A549 (cell line): Measurements from ENCODE around the gene ENAH. TPM values are rescaled to one million over a fixed set of nuclear protein-coding genes. Genes with fewer than 3 reads are reported as not detected.

Experiments
- ATAC-seq, 2 experiments: fragments of 200-7000 bp in 1 of 2; fragments of >200 bp in 1 of 2; cut with Nextera tagmentation in 1 of 2; cut with Tn5 transposase in 1 of 2; 3 replicates each; pipeline versions ENCODE4 v1.8.0 to v1.9.1; 2018 to 2020; ENCODE audit warnings: mild to moderate bottlenecking in 1 of 2, moderate library complexity in 1 of 2
- CTCF ChIA-PET: fragments of 300-600 bp; sonication (Branson Sonifier 250); formaldehyde crosslinking; extraction: SDS; loops from one replicate; lab custom pipeline; 2021; ENCODE audit warnings: antibody characterized with exemption, inconsistent platforms; lab: Yijun Ruan, JAX
- POLR2A ChIA-PET: fragments of 350-600 bp; formaldehyde crosslinking; extraction: SDS; loops from one replicate; lab custom pipeline; 2021; ENCODE audit warnings: antibody characterized with exemption, inconsistent platforms; lab: Yijun Ruan, JAX
- DNase-seq, 2 experiments: peaks; one replicate each; pipeline versions ENCODE4 v3.0.0 to v3.0.0-alpha.2; 2011 to 2016; ENCODE audit warnings: low read depth in 1 of 2, low spot score in 1 of 2
- FAIRE-seq: peaks from 2 replicates; lab custom pipeline; 2011; peaks lifted over from hg19 to GRCh38; lab: Jason Lieb, UNC
- H3K27ac ChIP-seq, 2 experiments: fragments of >200 bp; sonication (Bioruptor Twin); formaldehyde crosslinking; 3 replicates each; pipeline ENCODE4 v1.5.1; 2016 to 2017
- H3K4me1 ChIP-seq: fragments of >200 bp; sonication (Bioruptor Twin); formaldehyde crosslinking; 3 replicates; pipeline ENCODE4 v1.6.1; 2016
- H3K4me2 ChIP-seq: fragments of >200 bp; sonication (Bioruptor Twin); formaldehyde crosslinking; 3 replicates; pipeline ENCODE4 v1.6.1; 2016
- H3K4me3 ChIP-seq: fragments of >200 bp; sonication (Bioruptor Twin); formaldehyde crosslinking; 3 replicates; pipeline ENCODE4 v1.5.1; 2016
- H3K9me3 ChIP-seq: fragments of >200 bp; sonication (Bioruptor Twin); formaldehyde crosslinking; 3 replicates; pipeline ENCODE4 v1.6.1; 2016
- ATOH8 ChIP-seq: fragments of 250-450 bp; sonication (Bioruptor Pico); IDR thresholded peaks from 2 replicates; pipeline ENCODE4 v1.5.0; 2020; ENCODE audit warnings: low read depth, mild to moderate bottlenecking, moderate library complexity
- CBX8 ChIP-seq: fragments of 200-600 bp; sonication (generic); IDR thresholded peaks from 2 replicates; pipeline ENCODE4 v1.6.1; 2016
- CTCF ChIP-seq: fragments of >200 bp; sonication (Bioruptor Twin); formaldehyde crosslinking; IDR thresholded peaks from 3 replicates; pipeline ENCODE4 v1.5.1; 2016
- EHF ChIP-seq: fragments of 250-450 bp; sonication (Bioruptor Pico); IDR thresholded peaks from 2 replicates; pipeline ENCODE4 v1.5.0; 2020; ENCODE audit warnings: mild to moderate bottlenecking
- EP300 ChIP-seq, 2 experiments: fragments of >200 bp; sonication (Bioruptor Twin); formaldehyde crosslinking; IDR thresholded peaks; 2 replicates in 1 of 2; 3 replicates in 1 of 2; pipeline ENCODE4 v1.6.1; 2016 to 2017
- ESRRA ChIP-seq: fragments of 150-350 bp; IDR thresholded peaks from 2 replicates; pipeline ENCODE4 v1.6.1; 2014; ENCODE audit warnings: mild to moderate bottlenecking, low read length, borderline replicate concordance
- FOSB ChIP-seq: fragments of 250-450 bp; sonication (Bioruptor Pico); IDR thresholded peaks from 2 replicates; pipeline ENCODE4 v1.5.0; 2020; ENCODE audit warnings: mild to moderate bottlenecking, moderate library complexity
- FOSL2 ChIP-seq, 2 experiments: fragments of 450-650 bp in 1 of 2; fragments of >200 bp in 1 of 2; sonication (Bioruptor Twin) in 1 of 2; formaldehyde crosslinking; IDR thresholded peaks; 2 replicates each; pipeline versions ENCODE4 v1.5.0 to v1.6.1; 2016 to 2020; ENCODE audit warnings: mild to moderate bottlenecking in 1 of 2, moderate library complexity in 1 of 2
- HDAC2 ChIP-seq: fragments of 200-600 bp; sonication (generic); IDR thresholded peaks from 2 replicates; pipeline ENCODE4 v1.6.1; 2016
- HMGXB4 ChIP-seq: fragments of 250-450 bp; sonication (Bioruptor Pico); IDR thresholded peaks from 2 replicates; pipeline ENCODE4 v1.5.0; 2021; ENCODE audit warnings: mild to moderate bottlenecking, moderate library complexity, borderline replicate concordance
- HOXA7 ChIP-seq: fragments of 250-450 bp; sonication (Bioruptor Pico); IDR thresholded peaks from 2 replicates; pipeline ENCODE4 v1.5.0; 2020; ENCODE audit warnings: mild to moderate bottlenecking, moderate library complexity
- MAFK ChIP-seq: fragments of 450-650 bp; IDR thresholded peaks from 2 replicates; pipeline ENCODE4 v1.6.1; 2014; ENCODE audit not compliant: partially characterized antibody
- MAX ChIP-seq: IDR thresholded peaks from 2 replicates; pipeline ENCODE4 v1.6.1; 2012
- MAZ ChIP-seq: fragments of 150-350 bp; IDR thresholded peaks from 2 replicates; pipeline ENCODE4 v1.6.1; 2014; ENCODE audit warnings: antibody characterized with exemption, low read depth, low read length, borderline replicate concordance
- NPAS2 ChIP-seq: fragments of 250-450 bp; sonication (Bioruptor Pico); IDR thresholded peaks from 2 replicates; pipeline ENCODE4 v1.8.0; 2022; ENCODE audit warnings: mild to moderate bottlenecking, moderate library complexity, borderline replicate concordance
- NR3C1 ChIP-seq: fragments of >200 bp; sonication (Bioruptor Twin); formaldehyde crosslinking; IDR thresholded peaks from 3 replicates; pipeline ENCODE4 v1.6.1; 2017
- POLR2A ChIP-seq: IDR thresholded peaks from 2 replicates; pipeline ENCODE4 v1.6.1; 2012; ENCODE audit warnings: mild to moderate bottlenecking, low read length
- POLR2AphosphoS2 ChIP-seq: conservative IDR thresholded peaks from 2 replicates; pipeline ENCODE4 v1.6.1; 2012; ENCODE audit warnings: low read length, improper control_type of control experiment, inconsistent platforms
- REST ChIP-seq: fragments of 200-600 bp; sonication (generic); IDR thresholded peaks from 2 replicates; pipeline ENCODE4 v1.6.1; 2016; ENCODE audit warnings: antibody characterized with exemption, mild to moderate bottlenecking, moderate library complexity
- RFX5 ChIP-seq: fragments of 450-650 bp; IDR thresholded peaks from 2 replicates; pipeline ENCODE4 v1.7.1; 2014; ENCODE audit warnings: antibody characterized with exemption, mild to moderate bottlenecking, moderate library complexity
- RNF2 ChIP-seq: fragments of 200-600 bp; sonication (generic); IDR thresholded peaks from 2 replicates; pipeline ENCODE4 v1.6.1; 2016; ENCODE audit warnings: low read depth, mild to moderate bottlenecking, antibody characterized with exemption, moderate library complexity, borderline replicate concordance
- SMC3 ChIP-seq: fragments of >200 bp; sonication (Bioruptor Twin); formaldehyde crosslinking; IDR thresholded peaks from 3 replicates; pipeline ENCODE4 v1.6.1; 2018; ENCODE audit warnings: inconsistent platforms
- SREBF2 ChIP-seq: fragments of 450-650 bp; IDR thresholded peaks from 2 replicates; pipeline ENCODE4 v1.6.1; 2014; ENCODE audit warnings: mild to moderate bottlenecking, moderate library complexity
- TFCP2L1 ChIP-seq: fragments of 250-450 bp; sonication (Bioruptor Pico); IDR thresholded peaks from 2 replicates; pipeline ENCODE4 v1.5.0; 2021; ENCODE audit warnings: mild to moderate bottlenecking
- TP53 ChIP-seq: fragments of 250-450 bp; sonication (Bioruptor Pico); IDR thresholded peaks from 2 replicates; pipeline ENCODE4 v1.5.0; 2021; ENCODE audit warnings: mild to moderate bottlenecking, moderate library complexity
- USF2 ChIP-seq: fragments of 450-650 bp; IDR thresholded peaks from 2 replicates; pipeline ENCODE4 v1.6.1; 2014; ENCODE audit warnings: antibody characterized with exemption
- ZC3H11A ChIP-seq: fragments of 450-650 bp; IDR thresholded peaks from 2 replicates; pipeline ENCODE4 v1.6.1; 2014; ENCODE audit warnings: antibody characterized with exemption, mild to moderate bottlenecking
- ZFP36 ChIP-seq: fragments of 450-650 bp; IDR thresholded peaks from 2 replicates; pipeline ENCODE4 v1.6.1; 2014; ENCODE audit warnings: borderline replicate concordance; ENCODE audit not compliant: partially characterized antibody
- ZNF302 ChIP-seq: fragments of 250-450 bp; sonication (Bioruptor Pico); IDR thresholded peaks from 2 replicates; pipeline ENCODE4 v1.9.0; 2021; ENCODE audit warnings: inconsistent platforms, mild to moderate bottlenecking, moderate library complexity
- ZSCAN20 ChIP-seq: fragments of 250-450 bp; sonication (Bioruptor Pico); IDR thresholded peaks from 2 replicates; pipeline ENCODE4 v1.8.0; 2022; ENCODE audit warnings: mild to moderate bottlenecking, moderate library complexity
- WGBS: methylation state at CpG from one replicate; pipeline ENCODE4 v1.1.6; 2017; ENCODE audit errors: missing lambda C conversion rate; 5-methylcytosine and 5-hydroxymethylcytosine counted together
- polyA plus RNA-seq, 4 experiments: library from polyadenylated mRNA; depleted of rRNA in 3 of 4; stranded (reverse); fragments of >200 nt; fragmentation: RNase III in 1 of 4; extraction: RNeasy Plus Mini Kit Qiagen cat#74134 plus additional on column Dnase treatment in 1 of 4; gene quantifications; 2 replicates in 3 of 4; 3 replicates in 1 of 4; pipeline ENCODE4 v1.2.3, GENCODE V29; 2011 to 2017

Gene ENAH
- polyA plus RNA-seq, 2 of the 4 experiments (the other 2 are of a cell fraction) = 142 to 155 TPM

- no peak overlapping the region for H3K4me3 ChIP-seq
- no peak for FAIRE-seq
- no peak overlapping the region for H3K4me2 ChIP-seq
- 90% methylated on average over 3 of the region's 3 CpGs for WGBS
- no peak for DNase-seq
- H3K4me1 ChIP-seq = no peaks in the 10 kb centered on the region
- CTCF ChIA-PET = interaction anchor here (0.6 to 24.4 kb wide), 9 partner anchors 10 to 490 kb away, joined by 3 to 429 read pairs (median 7); partner anchors contain the start of gene SRP9
- TF ChIP-seq ZC3H11A (no peak), RFX5 (no peak), MAFK (no peak), CBX8 (no peak), TP53 (CRISPR knock-in tag) (no peak), ZFP36 (no peak), POLR2AphosphoS2 (no peak), MAZ (no peak), NPAS2 (no peak), TFCP2L1 (CRISPR knock-in tag) (no peak), HMGXB4 (CRISPR knock-in tag) (no peak), SREBF2 (no peak), POLR2A (no peak), MAX (no peak), EHF (CRISPR knock-in tag) (no peak), FOSL2 (IDR thresholded peaks at IDR 0.05) (no peak), FOSL2 (CRISPR knock-in tag; IDR thresholded peaks at IDR 0.05) (no peak), ZSCAN20 (CRISPR knock-in tag) (no peak)
- H3K9me3 ChIP-seq = no peaks in the 10 kb centered on the region
- no peak overlapping the region for H3K27ac ChIP-seq
- POLR2A ChIA-PET = interaction anchor here (1.4 kb wide), 1 partner anchor 23 kb away, joined by 4 read pairs; no protein-coding TSS in a partner anchor
- ATAC-seq = peak in 1 of 2 experiments; percentile 7; a peak in 3 of 6 replicates
Measured at GRCh38 chr1:225485226-225485625, 167.7 kb downstream of the ENAH start.

GRCh38 chr1:225484657-225485214 is 168.2 kb downstream of the ENAH start:
- H3K4me3 ChIP-seq = no peak overlapping the region
- no peaks in the 10 kb centered on the region for H3K9me3 ChIP-seq
- ATAC-seq = peak in 1 of 2 experiments; percentile 8; a peak in 1 of 6 replicates
- 72% methylated on average over 10 of the region's 10 CpGs for WGBS
- POLR2A ChIA-PET = interaction anchor here (1.4 kb wide), 1 partner anchor 24 kb away, joined by 4 read pairs; no protein-coding TSS in a partner anchor
- no peak for DNase-seq
- H3K4me2 ChIP-seq = no peak overlapping the region
- no peak for FAIRE-seq
- CTCF ChIA-PET = interaction anchor here (0.6 to 24.4 kb wide), 10 partner anchors 9 to 491 kb away, joined by 3 to 429 read pairs (median 8); partner anchors contain the start of gene SRP9
- H3K4me1 ChIP-seq = no peaks in the 10 kb centered on the region
- H3K27ac ChIP-seq = no peak overlapping the region
- TF ChIP-seq NR3C1 (no peak), RNF2 (no peak), REST (no peak), USF2 (no peak), ESRRA (no peak), RFX5 (no peak), ATOH8 (no peak), EP300 (IDR thresholded peaks at IDR 0.05) (no peak), CTCF (no peak), HOXA7 (CRISPR knock-in tag) (no peak), ZNF302 (CRISPR knock-in tag) (no peak), MAFK (no peak), HDAC2 (no peak), SMC3 (no peak), FOSB (CRISPR knock-in tag) (no peak)
